Mucosa of descending colon (tissue), 3 donors: ENCODE results near the gene A1CF. TPM values are rescaled to one million over a fixed set of nuclear protein-coding genes. Genes with fewer than 3 reads are reported as not detected.

Source experiments
- ATAC-seq: fragments of 200-7000 bp; cut with Tn5 transposase; one replicate; pipeline ENCODE4 v1.9.1; 2020; ENCODE audit warnings: mild to moderate bottlenecking, moderate library complexity
- DNase-seq, 3 donors: peaks; one replicate each; pipeline ENCODE4 v3.0.0-alpha.2; 2020
- H3K36me3 ChIP-seq: fragments of 200-600 bp; one replicate; pipeline ENCODE4 v1.8.0; 2021; ENCODE audit warnings: low read depth, mild to moderate bottlenecking
- H3K4me1 ChIP-seq: fragments of 200-600 bp; one replicate; pipeline ENCODE4 v1.8.0; 2021; ENCODE audit warnings: low read depth, mild to moderate bottlenecking
- H3K4me3 ChIP-seq: fragments of 200-600 bp; one replicate; pipeline ENCODE4 v1.8.0; 2021; ENCODE audit warnings: mild to moderate bottlenecking
- H3K9me3 ChIP-seq: fragments of 200-600 bp; one replicate; pipeline ENCODE4 v1.8.0; 2021; ENCODE audit warnings: mild to moderate bottlenecking
- CTCF ChIP-seq: fragments of 200-600 bp; IDR thresholded peaks from one replicate; pipeline ENCODE4 v1.8.0; 2022; ENCODE audit warnings: antibody characterized with exemption, mild to moderate bottlenecking
- intact Hi-C, 2 donors: fragments of 100-400 bp; cut with DNase I in 1 of 2; cut with micrococcal nuclease in 1 of 2; formaldehyde crosslinking; loops; one replicate each; pipeline versions ENCODE4 v1.11.0 to v1.11.1; 2022; cut with DNase I, micrococcal nuclease
- total RNA-seq, 3 donors: library from RNA; stranded (reverse); fragmentation: NEBNext Ultra II Directional in 2 of 3; extraction: Animal tissue kit (Norgen Biotek cat#: 25700) in 2 of 3; gene quantifications; one replicate each; pipeline versions ENCODE4 v1.2.1 to v1.2.4, GENCODE V29; 2021 to 2023
- donor health status: DM: no; HTN: no; CAD: no; lungs with moderate emphysema.
- donor health status: DM: no; HTN: no; CAD: no.
- donor health status: DM: no; HTN: yes; CAD: no.

A1CF gene
- total RNA-seq, 3 donors from 2014 or later: 25.3 to 74.8 (median 33.1) TPM

- H3K4me1 ChIP-seq: no peaks in the 10 kb centered on the region
- DNase-seq (no peak), ATAC-seq (no peak)
- no peak overlapping the region for H3K4me3 ChIP-seq
- no peaks in the 10 kb centered on the region for H3K36me3 ChIP-seq
- no peak for TF ChIP-seq CTCF
- intact Hi-C loops: no loop called here
- no peaks in the 10 kb centered on the region for H3K9me3 ChIP-seq
Observed at GRCh38 chr10:50876429-50876828, 9.0 kb downstream of the A1CF start.

GRCh38 chr10:50874723-50875122 is 10.7 kb downstream of the A1CF start:
- Histone ChIP-seq H3K4me3 (no peak overlapping the region), H3K9me3 (no peaks in the 10 kb centered on the region), H3K4me1 (no peaks in the 10 kb centered on the region), H3K36me3 (no peaks in the 10 kb centered on the region)
- intact Hi-C loops: no loop called here
- DNase-seq: peak in 1 of 3 donors; percentile 72
- no peak for TF ChIP-seq CTCF
- ATAC-seq: peak; percentile 95

- intact Hi-C loops: no loop called here
- no peaks in the 10 kb centered on the region for H3K36me3 ChIP-seq
- no peak overlapping the region for H3K4me3 ChIP-seq
- ATAC-seq (no peak), DNase-seq (no peak)
- TF ChIP-seq CTCF: no peak
- no peaks in the 10 kb centered on the region for H3K4me1 ChIP-seq
- H3K9me3 ChIP-seq: no peaks in the 10 kb centered on the region
Observed at GRCh38 chr10:50866317-50866716, 19.1 kb downstream of the A1CF start.

- no peaks in the 10 kb centered on the region for H3K36me3 ChIP-seq
- no peaks in the 10 kb centered on the region for H3K9me3 ChIP-seq
- TF ChIP-seq CTCF: no peak
- DNase-seq (no peak), ATAC-seq (no peak)
- intact Hi-C loops: no loop called here
- no peaks in the 10 kb centered on the region for H3K4me1 ChIP-seq
- H3K4me3 ChIP-seq: no peak overlapping the region
Observed at GRCh38 chr10:50862719-50863118, 22.7 kb downstream of the A1CF start.

- intact Hi-C loops: no loop called here
- H3K36me3 ChIP-seq: no peaks in the 10 kb centered on the region
- ATAC-seq (no peak), DNase-seq (no peak)
- no peak for TF ChIP-seq CTCF
- no peak overlapping the region for H3K4me3 ChIP-seq
- no peaks in the 10 kb centered on the region for H3K9me3 ChIP-seq
- H3K4me1 ChIP-seq: no peaks in the 10 kb centered on the region
Observed at GRCh38 chr10:50861370-50861769, 24.1 kb downstream of the A1CF start.

- no peaks in the 10 kb centered on the region for H3K36me3 ChIP-seq
- no peaks in the 10 kb centered on the region for H3K9me3 ChIP-seq
- intact Hi-C loops: no loop called here
- no peak for ATAC-seq
- no peak for DNase-seq
- no peaks in the 10 kb centered on the region for H3K4me1 ChIP-seq
- no peak for TF ChIP-seq CTCF
- no peak overlapping the region for H3K4me3 ChIP-seq
Observed at GRCh38 chr10:50857579-50857978, 27.8 kb downstream of the A1CF start.
